ENCODE data around the gene ABI1. TPM values are rescaled to one million over a fixed set of nuclear protein-coding genes. Genes with fewer than 3 reads are reported as not detected.

ABI1 gene
- total RNA-seq, 1 experiment from 2014 or later = 33.9 TPM

DNA sequence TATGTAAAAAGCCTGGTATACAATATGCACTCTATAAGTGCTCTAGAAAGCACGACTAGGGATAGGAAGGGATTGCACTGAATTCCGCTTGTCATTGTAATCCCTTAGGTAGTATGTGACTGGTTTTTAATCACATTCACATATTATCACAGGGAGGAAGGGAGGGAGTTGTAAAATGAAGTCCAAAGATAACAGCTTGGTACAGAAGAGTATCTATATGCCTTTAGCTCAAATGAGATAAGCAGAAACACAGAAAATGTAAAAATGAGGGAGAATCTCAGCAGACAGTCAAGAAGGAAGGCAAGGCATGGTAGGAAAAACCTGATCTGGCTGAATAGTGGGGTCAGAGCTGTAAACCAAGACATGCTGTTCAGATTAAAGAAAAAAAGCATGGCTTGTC, 63.4 kb downstream of the ABI1 start:
- TF ChIP-seq ZNF671 (CRISPR knock-in tag; IDR thresholded peaks at IDR 0.05) (no peak), CBFB (CRISPR knock-in tag; IDR thresholded peaks at IDR 0.05; ENCODE audit: low read depth) (no peak), ZNF416 (CRISPR knock-in tag; IDR thresholded peaks at IDR 0.05) (no peak), NR2C2 (CRISPR knock-in tag; IDR thresholded peaks at IDR 0.05) (no peak), CREM (CRISPR knock-in tag; IDR thresholded peaks at IDR 0.05) (no peak), MXD4 (CRISPR knock-in tag; IDR thresholded peaks at IDR 0.05; ENCODE audit: borderline replicate concordance) (no peak), ZNF121 (CRISPR knock-in tag; IDR thresholded peaks at IDR 0.05) (no peak)
- TF ChIP-seq, protein P1, sequence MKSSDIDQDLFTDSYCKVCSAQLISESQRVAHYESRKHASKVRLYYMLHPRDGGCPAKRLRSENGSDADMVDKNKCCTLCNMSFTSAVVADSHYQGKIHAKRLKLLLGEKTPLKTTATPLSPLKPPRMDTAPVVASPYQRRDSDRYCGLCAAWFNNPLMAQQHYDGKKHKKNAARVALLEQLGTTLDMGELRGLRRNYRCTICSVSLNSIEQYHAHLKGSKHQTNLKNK (CRISPR knock-in tag; IDR thresholded peaks at IDR 0.05) = no peak
- TF ChIP-seq, protein P2, sequence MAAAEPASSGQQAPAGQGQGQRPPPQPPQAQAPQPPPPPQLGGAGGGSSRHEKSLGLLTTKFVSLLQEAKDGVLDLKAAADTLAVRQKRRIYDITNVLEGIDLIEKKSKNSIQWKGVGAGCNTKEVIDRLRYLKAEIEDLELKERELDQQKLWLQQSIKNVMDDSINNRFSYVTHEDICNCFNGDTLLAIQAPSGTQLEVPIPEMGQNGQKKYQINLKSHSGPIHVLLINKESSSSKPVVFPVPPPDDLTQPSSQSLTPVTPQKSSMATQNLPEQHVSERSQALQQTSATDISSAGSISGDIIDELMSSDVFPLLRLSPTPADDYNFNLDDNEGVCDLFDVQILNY (CRISPR knock-in tag; IDR thresholded peaks at IDR 0.05) = no peak
- TF ChIP-seq, protein P3, sequence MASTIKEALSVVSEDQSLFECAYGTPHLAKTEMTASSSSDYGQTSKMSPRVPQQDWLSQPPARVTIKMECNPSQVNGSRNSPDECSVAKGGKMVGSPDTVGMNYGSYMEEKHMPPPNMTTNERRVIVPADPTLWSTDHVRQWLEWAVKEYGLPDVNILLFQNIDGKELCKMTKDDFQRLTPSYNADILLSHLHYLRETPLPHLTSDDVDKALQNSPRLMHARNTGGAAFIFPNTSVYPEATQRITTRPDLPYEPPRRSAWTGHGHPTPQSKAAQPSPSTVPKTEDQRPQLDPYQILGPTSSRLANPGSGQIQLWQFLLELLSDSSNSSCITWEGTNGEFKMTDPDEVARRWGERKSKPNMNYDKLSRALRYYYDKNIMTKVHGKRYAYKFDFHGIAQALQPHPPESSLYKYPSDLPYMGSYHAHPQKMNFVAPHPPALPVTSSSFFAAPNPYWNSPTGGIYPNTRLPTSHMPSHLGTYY (CRISPR knock-in tag; IDR thresholded peaks at IDR 0.05) = no peak
- TF ChIP-seq, protein P4, sequence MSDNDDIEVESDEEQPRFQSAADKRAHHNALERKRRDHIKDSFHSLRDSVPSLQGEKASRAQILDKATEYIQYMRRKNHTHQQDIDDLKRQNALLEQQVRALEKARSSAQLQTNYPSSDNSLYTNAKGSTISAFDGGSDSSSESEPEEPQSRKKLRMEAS (CRISPR knock-in tag; IDR thresholded peaks at IDR 0.05) = no peak
- TF ChIP-seq, protein P5, sequence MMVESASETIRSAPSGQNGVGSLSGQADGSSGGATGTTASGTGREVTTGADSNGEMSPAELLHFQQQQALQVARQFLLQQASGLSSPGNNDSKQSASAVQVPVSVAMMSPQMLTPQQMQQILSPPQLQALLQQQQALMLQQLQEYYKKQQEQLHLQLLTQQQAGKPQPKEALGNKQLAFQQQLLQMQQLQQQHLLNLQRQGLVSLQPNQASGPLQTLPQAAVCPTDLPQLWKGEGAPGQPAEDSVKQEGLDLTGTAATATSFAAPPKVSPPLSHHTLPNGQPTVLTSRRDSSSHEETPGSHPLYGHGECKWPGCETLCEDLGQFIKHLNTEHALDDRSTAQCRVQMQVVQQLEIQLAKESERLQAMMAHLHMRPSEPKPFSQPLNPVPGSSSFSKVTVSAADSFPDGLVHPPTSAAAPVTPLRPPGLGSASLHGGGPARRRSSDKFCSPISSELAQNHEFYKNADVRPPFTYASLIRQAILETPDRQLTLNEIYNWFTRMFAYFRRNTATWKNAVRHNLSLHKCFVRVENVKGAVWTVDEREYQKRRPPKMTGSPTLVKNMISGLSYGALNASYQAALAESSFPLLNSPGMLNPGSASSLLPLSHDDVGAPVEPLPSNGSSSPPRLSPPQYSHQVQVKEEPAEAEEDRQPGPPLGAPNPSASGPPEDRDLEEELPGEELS (CRISPR knock-in tag; IDR thresholded peaks at IDR 0.05) = no peak
- TF ChIP-seq, protein P6, sequence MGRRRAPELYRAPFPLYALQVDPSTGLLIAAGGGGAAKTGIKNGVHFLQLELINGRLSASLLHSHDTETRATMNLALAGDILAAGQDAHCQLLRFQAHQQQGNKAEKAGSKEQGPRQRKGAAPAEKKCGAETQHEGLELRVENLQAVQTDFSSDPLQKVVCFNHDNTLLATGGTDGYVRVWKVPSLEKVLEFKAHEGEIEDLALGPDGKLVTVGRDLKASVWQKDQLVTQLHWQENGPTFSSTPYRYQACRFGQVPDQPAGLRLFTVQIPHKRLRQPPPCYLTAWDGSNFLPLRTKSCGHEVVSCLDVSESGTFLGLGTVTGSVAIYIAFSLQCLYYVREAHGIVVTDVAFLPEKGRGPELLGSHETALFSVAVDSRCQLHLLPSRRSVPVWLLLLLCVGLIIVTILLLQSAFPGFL (CRISPR knock-in tag; IDR thresholded peaks at IDR 0.05; ENCODE audit: borderline replicate concordance) = no peak
- ChIA-PET POLR2A (no interaction called here), CTCF (no interaction called here)
- H3K4me3 Mint-ChIP-seq = no peak overlapping the region
- peaks cover 31% of the 10 kb centered on the region for H3K9me3 Mint-ChIP-seq
- H3K27ac Mint-ChIP-seq = no peak overlapping the region
- H3K4me1 Mint-ChIP-seq = peaks cover 4% of the 10 kb centered on the region
- ATAC-seq (no peak), DNase-seq (ENCODE audit: low spot score) (no peak)
- H3K27me3 Mint-ChIP-seq (ENCODE audit: low read depth) = no peaks in the 10 kb centered on the region
- H3K36me3 Mint-ChIP-seq = peaks cover 27% of the 10 kb centered on the region

DNA sequence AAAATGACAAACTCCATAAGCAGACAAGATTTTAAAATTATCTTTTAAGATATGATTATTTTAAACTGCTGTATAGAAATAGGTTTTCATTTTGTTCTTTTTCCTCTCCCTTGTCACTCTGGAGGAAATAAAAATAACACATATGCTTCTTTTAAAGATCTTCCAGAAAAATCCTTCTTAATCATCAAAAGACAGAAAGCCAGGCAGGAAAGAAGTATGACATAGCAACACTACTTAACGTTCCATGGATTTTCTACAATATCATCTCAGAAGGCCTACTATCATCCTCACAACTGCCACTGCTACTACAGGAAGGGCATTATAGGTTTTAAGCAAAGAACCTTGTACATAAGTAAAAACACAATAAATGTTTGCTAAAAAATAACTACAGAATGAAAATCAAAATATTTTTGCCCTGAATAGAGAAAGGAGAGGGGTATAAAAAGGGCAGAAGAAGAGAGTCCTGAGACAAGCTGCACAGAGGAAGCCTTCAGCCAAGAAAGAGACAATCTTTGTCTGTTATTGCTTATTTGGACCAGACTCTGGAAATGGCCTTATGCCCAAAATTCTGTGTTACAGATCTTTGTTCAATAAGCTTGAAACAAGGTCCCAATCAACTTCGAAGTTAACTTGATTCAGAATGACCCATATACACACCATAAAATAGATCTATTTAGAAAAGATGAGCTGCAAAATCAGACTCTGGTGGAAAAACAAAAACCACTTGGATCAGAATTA, 67.8 kb downstream of the ABI1 start:
- ATAC-seq (no peak), DNase-seq (ENCODE audit: low spot score) (no peak)
- ChIA-PET POLR2A (no interaction called here), CTCF (no interaction called here)
- no peak overlapping the region for H3K4me3 Mint-ChIP-seq
- H3K27me3 Mint-ChIP-seq (ENCODE audit: low read depth) = no peaks in the 10 kb centered on the region
- TF ChIP-seq ZNF219 (CRISPR knock-in tag; IDR thresholded peaks at IDR 0.05; ENCODE audit: borderline replicate concordance) (no peak), SP1 (CRISPR knock-in tag; conservative IDR thresholded peaks at IDR 0.05) (no peak), ZNF121 (CRISPR knock-in tag; IDR thresholded peaks at IDR 0.05) (no peak), ZNF232 (CRISPR knock-in tag; IDR thresholded peaks at IDR 0.05) (no peak)
- TF ChIP-seq, protein P7, sequence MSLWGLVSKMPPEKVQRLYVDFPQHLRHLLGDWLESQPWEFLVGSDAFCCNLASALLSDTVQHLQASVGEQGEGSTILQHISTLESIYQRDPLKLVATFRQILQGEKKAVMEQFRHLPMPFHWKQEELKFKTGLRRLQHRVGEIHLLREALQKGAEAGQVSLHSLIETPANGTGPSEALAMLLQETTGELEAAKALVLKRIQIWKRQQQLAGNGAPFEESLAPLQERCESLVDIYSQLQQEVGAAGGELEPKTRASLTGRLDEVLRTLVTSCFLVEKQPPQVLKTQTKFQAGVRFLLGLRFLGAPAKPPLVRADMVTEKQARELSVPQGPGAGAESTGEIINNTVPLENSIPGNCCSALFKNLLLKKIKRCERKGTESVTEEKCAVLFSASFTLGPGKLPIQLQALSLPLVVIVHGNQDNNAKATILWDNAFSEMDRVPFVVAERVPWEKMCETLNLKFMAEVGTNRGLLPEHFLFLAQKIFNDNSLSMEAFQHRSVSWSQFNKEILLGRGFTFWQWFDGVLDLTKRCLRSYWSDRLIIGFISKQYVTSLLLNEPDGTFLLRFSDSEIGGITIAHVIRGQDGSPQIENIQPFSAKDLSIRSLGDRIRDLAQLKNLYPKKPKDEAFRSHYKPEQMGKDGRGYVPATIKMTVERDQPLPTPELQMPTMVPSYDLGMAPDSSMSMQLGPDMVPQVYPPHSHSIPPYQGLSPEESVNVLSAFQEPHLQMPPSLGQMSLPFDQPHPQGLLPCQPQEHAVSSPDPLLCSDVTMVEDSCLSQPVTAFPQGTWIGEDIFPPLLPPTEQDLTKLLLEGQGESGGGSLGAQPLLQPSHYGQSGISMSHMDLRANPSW (CRISPR knock-in tag; conservative IDR thresholded peaks at IDR 0.05; ENCODE audit: low read depth) = no peak
- TF ChIP-seq, protein P8, sequence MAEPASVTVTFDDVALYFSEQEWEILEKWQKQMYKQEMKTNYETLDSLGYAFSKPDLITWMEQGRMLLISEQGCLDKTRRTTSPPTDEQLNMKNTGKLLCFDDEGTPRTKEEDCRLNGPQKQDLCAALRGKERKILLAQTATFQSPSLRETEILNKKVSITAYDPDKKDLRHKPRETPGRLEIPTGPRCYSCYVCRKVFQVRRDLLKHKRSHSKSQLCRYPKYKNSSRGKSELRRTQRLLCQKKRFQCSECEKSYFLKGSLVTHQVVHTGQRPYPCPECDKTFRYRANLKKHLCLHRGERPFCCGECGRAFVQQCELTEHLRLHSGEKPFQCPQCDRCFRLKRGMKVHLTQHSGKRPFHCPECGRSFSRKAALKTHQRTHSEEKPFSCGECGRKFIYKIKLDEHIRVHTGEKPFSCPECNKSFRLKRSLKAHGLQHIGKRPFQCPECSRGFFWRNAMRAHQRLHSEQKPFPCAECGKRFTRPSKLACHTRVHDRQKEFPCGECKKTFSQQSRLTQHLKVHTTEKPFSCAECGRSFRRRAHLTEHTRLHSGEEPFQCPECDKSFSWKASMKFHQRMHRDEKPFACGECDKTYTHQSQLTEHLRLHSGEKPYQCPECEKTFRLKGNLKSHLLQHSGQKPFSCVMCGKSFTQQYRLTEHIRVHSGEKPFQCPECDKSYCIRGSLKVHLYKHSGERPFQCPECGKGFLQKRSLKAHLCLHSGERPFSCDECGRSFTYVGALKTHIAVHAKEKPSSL (CRISPR knock-in tag; conservative IDR thresholded peaks at IDR 0.05) = no peak
- peaks cover 2% of the 10 kb centered on the region; the same call in 1 of the 2 replicates for H3K4me1 Mint-ChIP-seq
- H3K36me3 Mint-ChIP-seq = peaks cover 30% of the 10 kb centered on the region
- no peak overlapping the region for H3K27ac Mint-ChIP-seq
- peaks cover 42% of the 10 kb centered on the region for H3K9me3 Mint-ChIP-seq
